GM12878 (cell line): ENCODE measurements around the gene GSK3A. TPM values are rescaled to one million over a fixed set of nuclear protein-coding genes. Genes with fewer than 3 reads are reported as not detected.
A peak's percentile ranks its signal among the peaks of the same experiment; 100 is the strongest.

Source experiments
- CBFB ChIP-seq: IDR thresholded peaks from 2 replicates; pipeline ENCODE4 v1.6.1; 2016; ENCODE audit warnings: antibody characterized with exemption, low read depth
- CEBPB ChIP-seq, 2 experiments: fragments of 150-350 bp in 1 of 2; IDR thresholded peaks; 2 replicates each; pipeline ENCODE4 v1.6.1; 2012 to 2014; ENCODE audit warnings: low read depth in 2 of 2, low read length in 2 of 2, borderline replicate concordance in 1 of 2, inconsistent platforms in 1 of 2
- CREM ChIP-seq: IDR thresholded peaks from 2 replicates; pipeline ENCODE4 v1.6.1; 2014; ENCODE audit warnings: antibody characterized with exemption, low read depth
- E2F8 ChIP-seq: fragments of 450-650 bp; IDR thresholded peaks from 2 replicates; pipeline ENCODE4 v1.6.1; 2018; ENCODE audit warnings: mild to moderate bottlenecking, low read depth, moderate library complexity; ENCODE audit not compliant: partially characterized antibody
- FOS ChIP-seq: IDR thresholded peaks from 3 replicates; pipeline ENCODE4 v1.6.1; 2011; ENCODE audit warnings: borderline replicate concordance; ENCODE audit not compliant: insufficient read length; ENCODE audit errors: extremely low read depth
- FOXK2 ChIP-seq: fragments of 450-650 bp; IDR thresholded peaks from 2 replicates; pipeline ENCODE4 v1.6.1; 2017; ENCODE audit warnings: mild to moderate bottlenecking, moderate library complexity
- FOXM1 ChIP-seq: IDR thresholded peaks from 2 replicates; pipeline ENCODE4 v1.6.1; 2012; ENCODE audit warnings: low read depth, mild to moderate bottlenecking, inconsistent platforms, low read length, moderate library complexity
- HCFC1 ChIP-seq: fragments of 150-350 bp; IDR thresholded peaks from 2 replicates; pipeline ENCODE4 v1.6.1; 2014; ENCODE audit warnings: low read length
- IKZF1 ChIP-seq: fragments of 450-650 bp; conservative IDR thresholded peaks from 2 replicates; pipeline ENCODE4 v1.6.1; 2017; ENCODE audit warnings: antibody characterized with exemption, mild to moderate bottlenecking
- IRF4 ChIP-seq: IDR thresholded peaks from 2 replicates; pipeline ENCODE4 v1.6.1; 2011; ENCODE audit warnings: low read depth, low read length
- MEF2A ChIP-seq: IDR thresholded peaks from 2 replicates; pipeline ENCODE4 v1.6.1; 2011; ENCODE audit warnings: low read depth, mild to moderate bottlenecking, low read length, moderate library complexity; ENCODE audit not compliant: insufficient read depth
- MTA2 ChIP-seq: fragments of 450-650 bp; IDR thresholded peaks from 2 replicates; pipeline ENCODE4 v1.6.1; 2016; ENCODE audit warnings: low read depth, mild to moderate bottlenecking, moderate library complexity
- NBN ChIP-seq: fragments of 450-650 bp; IDR thresholded peaks from 2 replicates; pipeline ENCODE4 v1.6.1; 2016
- NFYA ChIP-seq: IDR thresholded peaks from 2 replicates; pipeline ENCODE4 v1.6.1; 2011; ENCODE audit warnings: low read depth, mild to moderate bottlenecking, low read length, improper control_type of control experiment, borderline replicate concordance
- NFYB ChIP-seq: IDR thresholded peaks from 2 replicates; pipeline ENCODE4 v1.6.1; 2011; ENCODE audit warnings: low read depth, mild to moderate bottlenecking, low read length, improper control_type of control experiment, moderate library complexity; ENCODE audit not compliant: insufficient read depth
- POU2F2 ChIP-seq: IDR thresholded peaks from 3 replicates; pipeline ENCODE4 v1.6.1; 2011; ENCODE audit warnings: low read depth, mild to moderate bottlenecking, low read length, borderline replicate concordance
- RBBP5 ChIP-seq: fragments of 200-600 bp; sonication (generic); conservative IDR thresholded peaks from 2 replicates; pipeline ENCODE4 v1.6.1; 2016
- RFX5 ChIP-seq: IDR thresholded peaks from 2 replicates; pipeline ENCODE4 v1.6.1; 2011; ENCODE audit warnings: low read depth, low read length, improper control_type of control experiment
- SIX5 ChIP-seq: IDR thresholded peaks from 2 replicates; pipeline ENCODE4 v1.6.1; 2011; ENCODE audit warnings: mild to moderate bottlenecking, low read depth, low read length, moderate library complexity; ENCODE audit not compliant: severe bottlenecking
- SMC3 ChIP-seq: IDR thresholded peaks from 2 replicates; pipeline ENCODE4 v1.6.1; 2011; ENCODE audit warnings: low read length, improper control_type of control experiment, borderline replicate concordance
- STAT1 ChIP-seq: fragments of 450-650 bp; conservative IDR thresholded peaks from 2 replicates; pipeline ENCODE4 v1.6.1; 2014; ENCODE audit warnings: antibody characterized with exemption, mild to moderate bottlenecking
- SUPT20H ChIP-seq: IDR thresholded peaks from 2 replicates; pipeline ENCODE4 v1.6.1; 2011; ENCODE audit warnings: low read depth, mild to moderate bottlenecking, low read length, moderate library complexity, borderline replicate concordance; ENCODE audit not compliant: control insufficient read depth
- TAF1 ChIP-seq: IDR thresholded peaks from 2 replicates; pipeline ENCODE4 v1.6.1; 2011; ENCODE audit warnings: mild to moderate bottlenecking, low read depth, low read length, borderline replicate concordance
- TCF12 ChIP-seq: IDR thresholded peaks from 2 replicates; pipeline ENCODE4 v1.6.1; 2011; ENCODE audit warnings: low read depth, mild to moderate bottlenecking, low read length
- ZNF24 ChIP-seq: fragments of 450-650 bp; IDR thresholded peaks from 2 replicates; pipeline ENCODE4 v1.6.1; 2017; ENCODE audit warnings: antibody characterized with exemption, mild to moderate bottlenecking
- ZNF384 ChIP-seq: IDR thresholded peaks from 2 replicates; pipeline ENCODE4 v1.6.1; 2012; ENCODE audit warnings: low read depth, mild to moderate bottlenecking, low read length, improper control_type of control experiment, borderline replicate concordance
- polyA plus RNA-seq, 11 experiments: library from polyadenylated mRNA; depleted of rRNA in 4 of 11; unstranded in 6 of 11; stranded (reverse) in 5 of 11; fragments of >200 nt; fragmentation: Nextera tagmentation in 4 of 11; fragmentation: Illumina TruSeq in 1 of 11; extraction: Ambion mirVana in 4 of 11; extraction: Trizol in 1 of 11; gene quantifications; 1 replicate in 1 of 11; 2 replicates in 10 of 11; pipeline versions ENCODE4 v1.2.1 to v1.2.3, GENCODE V29; 2011 to 2016; ENCODE audit warnings: inconsistent platforms in 2 of 11, missing spikeins in 2 of 11, low read depth in 1 of 11
- total RNA-seq, 4 experiments: library from RNA; depleted of rRNA in 3 of 4; stranded (reverse); fragments of >200 nt in 3 of 4; fragmentation: Illumina TruSeq in 1 of 4; extraction: Trizol in 1 of 4; gene quantifications; 2 replicates each; pipeline versions ENCODE4 v1.2.1 to v1.2.3, GENCODE V29; 2013 to 2021
- TF ChIP-seq, protein P1 (sequence below): fragments of 450-650 bp; IDR thresholded peaks from 2 replicates; pipeline ENCODE4 v1.6.1; 2017; ENCODE audit warnings: mild to moderate bottlenecking

GSK3A gene
- total and polyA plus RNA-seq, 10 of the 15 experiments (the other 5 are each of a cell fraction or from before 2014, with no cell fraction given) = 1.00 to 47.9 (median 15.2) TPM

DNA sequence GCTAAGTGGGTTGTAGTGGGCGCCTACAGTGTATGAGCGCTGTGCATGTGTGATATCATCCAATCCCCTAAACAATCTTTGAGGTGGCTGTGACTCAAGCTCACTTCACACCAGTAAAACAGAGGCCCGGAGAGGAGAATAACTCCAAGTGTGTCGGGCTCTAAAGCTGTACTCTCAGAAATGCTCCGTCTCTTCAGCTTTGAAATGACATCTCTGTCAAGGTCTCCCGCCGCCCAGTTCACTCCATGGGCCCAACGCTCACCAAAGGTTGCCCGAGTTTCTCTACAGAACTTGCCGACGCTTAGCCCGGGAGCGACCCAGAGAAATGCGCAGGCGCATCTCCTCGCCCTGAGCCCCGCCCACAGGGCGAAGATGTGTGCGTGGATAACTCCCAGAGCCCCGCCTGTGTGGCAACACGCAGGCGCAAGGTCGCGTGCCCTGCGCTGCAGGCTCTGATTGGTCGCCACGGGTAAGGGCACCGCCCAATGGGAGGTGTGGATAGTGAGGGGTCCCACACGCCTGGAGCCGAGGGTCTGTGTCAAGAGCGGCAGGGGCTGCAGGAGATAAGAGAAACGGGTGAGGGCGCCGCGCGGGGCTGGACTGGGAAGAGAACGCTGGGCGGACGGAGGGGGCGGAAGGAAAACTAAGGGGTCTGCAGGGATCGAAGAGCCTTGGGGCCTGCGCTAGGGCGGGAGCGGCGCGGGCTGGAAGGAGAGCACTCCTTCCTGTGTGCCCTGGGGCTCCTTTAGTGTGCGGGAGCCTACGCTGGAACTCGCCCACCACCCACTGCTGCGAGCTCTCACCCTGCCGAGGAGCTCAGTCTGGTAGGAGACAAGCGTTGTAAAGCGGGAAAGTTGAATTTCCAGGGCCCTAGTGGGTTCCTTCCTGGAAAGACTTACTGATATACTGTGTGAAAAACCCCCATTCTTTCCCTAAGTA lies 22.3 kb downstream of the GSK3A start, which contains the start of gene ZNF526 (continued):
- TF ChIP-seq, protein P1, sequence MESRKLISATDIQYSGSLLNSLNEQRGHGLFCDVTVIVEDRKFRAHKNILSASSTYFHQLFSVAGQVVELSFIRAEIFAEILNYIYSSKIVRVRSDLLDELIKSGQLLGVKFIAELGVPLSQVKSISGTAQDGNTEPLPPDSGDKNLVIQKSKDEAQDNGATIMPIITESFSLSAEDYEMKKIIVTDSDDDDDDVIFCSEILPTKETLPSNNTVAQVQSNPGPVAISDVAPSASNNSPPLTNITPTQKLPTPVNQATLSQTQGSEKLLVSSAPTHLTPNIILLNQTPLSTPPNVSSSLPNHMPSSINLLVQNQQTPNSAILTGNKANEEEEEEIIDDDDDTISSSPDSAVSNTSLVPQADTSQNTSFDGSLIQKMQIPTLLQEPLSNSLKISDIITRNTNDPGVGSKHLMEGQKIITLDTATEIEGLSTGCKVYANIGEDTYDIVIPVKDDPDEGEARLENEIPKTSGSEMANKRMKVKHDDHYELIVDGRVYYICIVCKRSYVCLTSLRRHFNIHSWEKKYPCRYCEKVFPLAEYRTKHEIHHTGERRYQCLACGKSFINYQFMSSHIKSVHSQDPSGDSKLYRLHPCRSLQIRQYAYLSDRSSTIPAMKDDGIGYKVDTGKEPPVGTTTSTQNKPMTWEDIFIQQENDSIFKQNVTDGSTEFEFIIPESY = no peak
- no peak for TF ChIP-seq MTA2
- TF ChIP-seq RFX5 = peak; percentile 67; the same call in 1 of the 2 replicates
- TF ChIP-seq NFYB = peak; percentile 97
- TF ChIP-seq NBN = peak; percentile 88
- no peak for TF ChIP-seq SMC3
- no peak for TF ChIP-seq FOXM1
- no peak for TF ChIP-seq MEF2A
- no peak; the same call in 1 of the 2 replicates for TF ChIP-seq IKZF1
- TF ChIP-seq SIX5 = no peak
- no peak for TF ChIP-seq POU2F2
- TF ChIP-seq HCFC1 = peak; percentile 60
- no peak for TF ChIP-seq CEBPB (IDR thresholded peaks at IDR 0.05; ENCODE audit: borderline replicate concordance in 1 of 2, low read depth in 2 of 2, low read length in 2 of 2)
- no peak for TF ChIP-seq RBBP5
- TF ChIP-seq TCF12 = no peak
- no peak; the same call in 1 of the 2 replicates for TF ChIP-seq FOXK2
- no peak for TF ChIP-seq E2F8
- no peak for TF ChIP-seq ZNF24
- TF ChIP-seq IRF4 = no peak
- peak; percentile 63 for TF ChIP-seq TAF1
- no peak for TF ChIP-seq ZNF384
- TF ChIP-seq STAT1 = no peak
- no peak for TF ChIP-seq SUPT20H
- TF ChIP-seq NFYA = peak; percentile 43; the same call in 1 of the 2 replicates
- TF ChIP-seq CBFB = 0 out of 2 replicates have a peak, but pooled peaks have one; percentile 45
- TF ChIP-seq FOS = peak; percentile 83
- TF ChIP-seq CREM = peak; percentile 49
